Measurements from ENCODE around the gene ABCC5. TPM values are rescaled to one million over a fixed set of nuclear protein-coding genes. Genes with fewer than 3 reads are reported as not detected.

Gene ABCC5
- total and polyA plus RNA-seq, 3 donors from 2014 or later, result 35.2 to 77.9 (median 61.5) TPM

DNA sequence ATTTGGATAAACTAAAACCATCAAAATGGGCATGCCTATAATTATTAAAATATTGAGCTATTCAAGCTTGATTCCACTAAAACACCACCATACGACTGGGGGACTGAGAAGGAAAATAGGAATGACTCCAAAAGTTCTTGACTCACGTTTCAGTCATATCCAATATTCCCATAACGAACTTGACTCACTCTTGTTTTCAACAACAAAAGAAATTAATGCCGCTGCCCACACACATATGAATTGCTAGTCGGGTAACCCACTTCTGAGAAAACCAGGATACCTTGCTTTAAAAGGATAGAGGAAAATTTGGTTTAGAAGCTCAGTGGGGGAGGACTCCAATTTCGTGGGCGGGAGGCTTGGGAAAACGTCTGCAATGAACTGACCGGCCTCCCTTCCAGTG, 40.3 kb upstream of the ABCC5 start:
- Histone ChIP-seq H3K4me3 (no peak overlapping the region), H3K4me1 (no peaks in the 10 kb centered on the region), H3K27me3 (no peaks in the 10 kb centered on the region), H3K9me3 (no peaks in the 10 kb centered on the region), H3K27ac (no peak overlapping the region), H3K36me3 (ENCODE audit: low read depth, missing control alignments) (no peaks in the 10 kb centered on the region)
- no peak for TF ChIP-seq POLR2A (IDR thresholded peaks at IDR 0.05)
- TF ChIP-seq, protein P1, sequence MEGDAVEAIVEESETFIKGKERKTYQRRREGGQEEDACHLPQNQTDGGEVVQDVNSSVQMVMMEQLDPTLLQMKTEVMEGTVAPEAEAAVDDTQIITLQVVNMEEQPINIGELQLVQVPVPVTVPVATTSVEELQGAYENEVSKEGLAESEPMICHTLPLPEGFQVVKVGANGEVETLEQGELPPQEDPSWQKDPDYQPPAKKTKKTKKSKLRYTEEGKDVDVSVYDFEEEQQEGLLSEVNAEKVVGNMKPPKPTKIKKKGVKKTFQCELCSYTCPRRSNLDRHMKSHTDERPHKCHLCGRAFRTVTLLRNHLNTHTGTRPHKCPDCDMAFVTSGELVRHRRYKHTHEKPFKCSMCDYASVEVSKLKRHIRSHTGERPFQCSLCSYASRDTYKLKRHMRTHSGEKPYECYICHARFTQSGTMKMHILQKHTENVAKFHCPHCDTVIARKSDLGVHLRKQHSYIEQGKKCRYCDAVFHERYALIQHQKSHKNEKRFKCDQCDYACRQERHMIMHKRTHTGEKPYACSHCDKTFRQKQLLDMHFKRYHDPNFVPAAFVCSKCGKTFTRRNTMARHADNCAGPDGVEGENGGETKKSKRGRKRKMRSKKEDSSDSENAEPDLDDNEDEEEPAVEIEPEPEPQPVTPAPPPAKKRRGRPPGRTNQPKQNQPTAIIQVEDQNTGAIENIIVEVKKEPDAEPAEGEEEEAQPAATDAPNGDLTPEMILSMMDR (IDR thresholded peaks at IDR 0.05), result no peak
- DNase-seq, result no peak
- 59 to 62% methylated on average over 9 of the region's 9 CpGs for WGBS, 2 donors
- intact Hi-C loops (cut with DNase I; ENCODE audit: low total_unique reads), result no loop called here

- intact Hi-C loops (cut with DNase I; ENCODE audit: low total_unique reads), result no loop called here
- no peak for DNase-seq
- H3K36me3 ChIP-seq (ENCODE audit: low read depth, missing control alignments), result no peaks in the 10 kb centered on the region
- WGBS, 2 donors, result 66 to 87% methylated on average over 4 of the region's 4 CpGs
- no peak within 1 kb of the TSS for H3K4me3 ChIP-seq
- H3K9me3 ChIP-seq, result no peaks in the 10 kb centered on the region
- TF ChIP-seq, protein P1 (IDR thresholded peaks at IDR 0.05), result no peak
- no peak for TF ChIP-seq POLR2A (IDR thresholded peaks at IDR 0.05)
- H3K27ac ChIP-seq, result no peak within 1 kb of the TSS
- no peaks in the 10 kb centered on the region for H3K4me1 ChIP-seq
- no peaks in the 10 kb centered on the region for H3K27me3 ChIP-seq
Observed at GRCh38 chr3:184052767-184053166, 35.1 kb upstream of the ABCC5 start, which contains the start of gene HTR3C. HTR3C (plus strand) TSS chr3:184053047; CDS start chr3:184053081, 34 bp downstream.

DNA sequence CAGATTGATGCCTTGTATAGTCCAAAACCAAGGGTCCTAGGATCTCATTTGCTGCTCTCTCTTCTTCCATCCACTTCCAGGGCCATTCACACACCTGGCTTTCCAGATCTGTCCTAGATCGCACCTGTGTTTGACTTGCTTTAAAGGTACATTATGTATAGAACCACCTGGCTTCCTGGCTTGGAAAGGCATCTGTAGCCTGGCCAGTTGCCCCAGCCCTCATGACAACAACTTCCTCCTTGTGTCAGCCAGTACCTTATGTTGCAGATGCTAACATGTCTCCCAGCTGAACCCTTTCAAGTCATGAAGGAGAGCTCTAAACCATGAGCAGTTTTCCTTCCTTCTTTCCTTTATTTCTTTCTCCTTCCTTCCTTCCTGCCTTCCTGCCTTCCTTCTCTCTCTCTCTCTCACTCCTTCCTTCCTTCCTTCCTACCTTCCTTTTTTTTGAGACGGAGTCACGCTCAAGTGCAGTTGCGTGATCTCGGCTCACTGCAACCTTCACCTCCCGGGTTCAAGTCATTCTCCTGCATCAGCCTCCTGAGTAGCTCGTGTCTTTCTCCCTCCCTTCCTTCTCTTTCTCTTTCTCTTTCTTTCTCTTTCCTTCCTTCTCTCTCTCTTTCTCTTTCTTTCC, 32.6 kb upstream of the ABCC5 start:
- H3K4me1 ChIP-seq, result no peaks in the 10 kb centered on the region
- intact Hi-C loops (cut with DNase I; ENCODE audit: low total_unique reads), result no loop called here
- H3K9me3 ChIP-seq, result no peaks in the 10 kb centered on the region
- H3K27me3 ChIP-seq, result no peaks in the 10 kb centered on the region
- no peaks in the 10 kb centered on the region for H3K36me3 ChIP-seq (ENCODE audit: low read depth, missing control alignments)
- no peak overlapping the region for H3K4me3 ChIP-seq
- TF ChIP-seq POLR2A (IDR thresholded peaks at IDR 0.05), result no peak
- TF ChIP-seq, protein P1 (IDR thresholded peaks at IDR 0.05), result no peak
- WGBS, 2 donors, result 91 to 92% methylated on average over 7 of the region's 7 CpGs
- DNase-seq, result no peak
- no peak overlapping the region for H3K27ac ChIP-seq

- no peaks in the 10 kb centered on the region for H3K4me1 ChIP-seq
Observed at GRCh38 chr3:184045995-184046394, 28.3 kb upstream of the ABCC5 start.

More at GRCh38 chr3:184045995-184046394, 28.3 kb upstream of the ABCC5 start:
- Histone ChIP-seq H3K4me3 (no peak overlapping the region), H3K27me3 (no peaks in the 10 kb centered on the region), H3K27ac (no peak overlapping the region), H3K36me3 (ENCODE audit: low read depth, missing control alignments) (no peaks in the 10 kb centered on the region), H3K9me3 (no peaks in the 10 kb centered on the region)
- DNase-seq, result no peak
- intact Hi-C loops (cut with DNase I; ENCODE audit: low total_unique reads), result no loop called here
- TF ChIP-seq, protein P1 (IDR thresholded peaks at IDR 0.05), result no peak
- no peak for TF ChIP-seq POLR2A (IDR thresholded peaks at IDR 0.05)
- WGBS, 2 donors, result 90 to 91% methylated on average over 5 of the region's 5 CpGs
